Testis (tissue), 2 donors: Measurements from ENCODE around the gene RSPRY1.

Experiments used
- POLR2A ChIP-seq: fragments of 450-650 bp; IDR thresholded peaks from one replicate; pipeline ENCODE4 v1.6.1; 2017; ENCODE audit warnings: antibody characterized with exemption, mild to moderate bottlenecking, moderate library complexity
- TF ChIP-seq, protein P1 (sequence below), 3 experiments: fragments of 450-650 bp in 2 of 3; fragments of 200-600 bp in 1 of 3; sonication (generic) in 1 of 3; IDR thresholded peaks; one replicate each; pipeline ENCODE4 v1.5.1; 2016 to 2019; ENCODE audit warnings: antibody characterized with exemption in 3 of 3, mild to moderate bottlenecking in 2 of 3, moderate library complexity in 1 of 3

DNA sequence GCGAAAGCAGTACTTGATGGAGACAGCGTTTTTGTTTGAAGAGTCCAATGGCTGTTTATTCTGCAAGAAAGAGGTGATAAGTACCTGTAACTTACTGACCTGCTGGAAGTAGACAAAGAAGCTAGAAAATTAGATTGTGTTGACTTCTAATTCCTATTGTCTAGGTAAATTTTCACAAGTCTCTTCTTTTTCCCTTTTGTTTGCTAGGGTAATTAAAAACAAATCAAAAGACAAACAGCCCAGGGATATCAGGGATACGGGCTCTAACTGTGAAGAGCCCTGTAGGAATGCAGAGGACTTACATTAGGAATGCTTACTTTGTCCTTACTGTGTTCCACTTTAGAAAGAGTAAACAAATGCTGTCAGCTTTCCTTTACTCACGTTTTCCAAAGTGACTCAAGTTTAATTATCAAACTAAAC is 7.3 kb upstream of the RSPRY1 start:
- TF ChIP-seq, protein P1, sequence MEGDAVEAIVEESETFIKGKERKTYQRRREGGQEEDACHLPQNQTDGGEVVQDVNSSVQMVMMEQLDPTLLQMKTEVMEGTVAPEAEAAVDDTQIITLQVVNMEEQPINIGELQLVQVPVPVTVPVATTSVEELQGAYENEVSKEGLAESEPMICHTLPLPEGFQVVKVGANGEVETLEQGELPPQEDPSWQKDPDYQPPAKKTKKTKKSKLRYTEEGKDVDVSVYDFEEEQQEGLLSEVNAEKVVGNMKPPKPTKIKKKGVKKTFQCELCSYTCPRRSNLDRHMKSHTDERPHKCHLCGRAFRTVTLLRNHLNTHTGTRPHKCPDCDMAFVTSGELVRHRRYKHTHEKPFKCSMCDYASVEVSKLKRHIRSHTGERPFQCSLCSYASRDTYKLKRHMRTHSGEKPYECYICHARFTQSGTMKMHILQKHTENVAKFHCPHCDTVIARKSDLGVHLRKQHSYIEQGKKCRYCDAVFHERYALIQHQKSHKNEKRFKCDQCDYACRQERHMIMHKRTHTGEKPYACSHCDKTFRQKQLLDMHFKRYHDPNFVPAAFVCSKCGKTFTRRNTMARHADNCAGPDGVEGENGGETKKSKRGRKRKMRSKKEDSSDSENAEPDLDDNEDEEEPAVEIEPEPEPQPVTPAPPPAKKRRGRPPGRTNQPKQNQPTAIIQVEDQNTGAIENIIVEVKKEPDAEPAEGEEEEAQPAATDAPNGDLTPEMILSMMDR (IDR thresholded peaks at IDR 0.05), result no peak
- TF ChIP-seq POLR2A, result no peak
